BJ (cell line): ENCODE data around the gene DOC2A. TPM values are rescaled to one million over a fixed set of nuclear protein-coding genes. Genes with fewer than 3 reads are reported as not detected.

Experiments used
- CTCF ChIA-PET: fragments of 350-600 bp; formaldehyde crosslinking; extraction: SDS; loops from one replicate; lab custom pipeline; 2021; ENCODE audit warnings: antibody characterized with exemption, inconsistent platforms; lab: Yijun Ruan, JAX
- POLR2A ChIA-PET: fragments of 300-600 bp; sonication (Branson Sonifier 250); formaldehyde crosslinking; extraction: SDS; loops from one replicate; lab custom pipeline; 2021; ENCODE audit warnings: antibody characterized with exemption; lab: Charles Lee
- DNase-seq: peaks from one replicate; pipeline ENCODE4 v3.0.0-alpha.2; 2011; ENCODE audit warnings: low read depth
- H3K27me3 ChIP-seq: 2 replicates; pipeline ENCODE4 v1.6.0; 2011; ENCODE audit warnings: low read length; ENCODE audit not compliant: control insufficient read depth, insufficient read depth
- H3K36me3 ChIP-seq: 2 replicates; pipeline ENCODE4 v1.5.1; 2011; ENCODE audit warnings: low read length; ENCODE audit not compliant: control insufficient read depth, insufficient read depth
- H3K4me3 ChIP-seq: 2 replicates; pipeline ENCODE4 v1.5.1; 2011; ENCODE audit warnings: low read depth, mild to moderate bottlenecking, control low read depth, low read length
- CTCF ChIP-seq: IDR thresholded peaks from 2 replicates; pipeline ENCODE4 v1.5.1; 2011; ENCODE audit warnings: low read depth, mild to moderate bottlenecking, control low read depth, inconsistent platforms, low read length, moderate library complexity; ENCODE audit not compliant: insufficient read depth
- polyA plus RNA-seq: library from polyadenylated mRNA; depleted of rRNA; stranded (reverse); fragments of >200 nt; gene quantifications from 2 replicates; pipeline ENCODE4 v1.2.3, GENCODE V29; 2011

DOC2A gene
- polyA plus RNA-seq, 1 experiment, result 0.64 TPM

- no peak for TF ChIP-seq CTCF
- no peak for DNase-seq
- H3K27me3 ChIP-seq, result no peaks in the 10 kb centered on the region
- POLR2A ChIA-PET, result no interaction called here
- H3K4me3 ChIP-seq, result no peak overlapping the region
- H3K36me3 ChIP-seq, result peaks cover 74% of the 10 kb centered on the region
- CTCF ChIA-PET, result no interaction called here
These were observed 28.0 kb downstream of the DOC2A start for GRCh38 chr16:29982560-29983419.

- no peak for DNase-seq
- Histone ChIP-seq H3K4me3 (no peak overlapping the region), H3K36me3 (peaks cover 46% of the 10 kb centered on the region), H3K27me3 (no peaks in the 10 kb centered on the region)
- TF ChIP-seq CTCF, result no peak
- POLR2A ChIA-PET, result no interaction called here
- CTCF ChIA-PET, result interaction anchor here (0.6 kb wide), 1 partner anchor 661 kb away, joined by 3 read pairs; no protein-coding TSS in a partner anchor
These were observed 32.1 kb downstream of the DOC2A start for GRCh38 chr16:29978564-29979270.

- no peak overlapping the region for H3K4me3 ChIP-seq
- POLR2A ChIA-PET, result no interaction called here
- peaks cover 41% of the 10 kb centered on the region for H3K36me3 ChIP-seq
- DNase-seq, result no peak
- no peaks in the 10 kb centered on the region for H3K27me3 ChIP-seq
- CTCF ChIA-PET, result interaction anchor here (0.6 kb wide), 1 partner anchor 661 kb away, joined by 3 read pairs; no protein-coding TSS in a partner anchor
- no peak for TF ChIP-seq CTCF
These were observed 32.7 kb downstream of the DOC2A start for GRCh38 chr16:29978081-29978480.

GRCh38 chr16:29977063-29977825 is 33.6 kb downstream of the DOC2A start:
- CTCF ChIA-PET, result interaction anchor here (1.2 to 1.3 kb wide), 2 partner anchors 12 to 16 kb away, joined by 3 read pairs; no protein-coding TSS in a partner anchor
- peaks cover 35% of the 10 kb centered on the region for H3K36me3 ChIP-seq
- POLR2A ChIA-PET, result no interaction called here

More at GRCh38 chr16:29977063-29977825, 33.6 kb downstream of the DOC2A start:
- no peak for DNase-seq
- Histone ChIP-seq H3K4me3 (no peak overlapping the region), H3K27me3 (no peaks in the 10 kb centered on the region)
- TF ChIP-seq CTCF, result no peak
